OCI-M2 (cell line): ENCODE measurements around the gene AP3B1.
"Not testable (repeated sequence)": the region's sequence is repeated elsewhere in the genome, so short reads cannot be mapped to it uniquely, and the experiment has no call there.

Source experiments
- DNase-seq: peaks from one replicate; lab custom pipeline; 2025; ENCODE audit not compliant: unreplicated experiment; lab: John Stamatoyannopoulos, UW

Gene AP3B1

DNA sequence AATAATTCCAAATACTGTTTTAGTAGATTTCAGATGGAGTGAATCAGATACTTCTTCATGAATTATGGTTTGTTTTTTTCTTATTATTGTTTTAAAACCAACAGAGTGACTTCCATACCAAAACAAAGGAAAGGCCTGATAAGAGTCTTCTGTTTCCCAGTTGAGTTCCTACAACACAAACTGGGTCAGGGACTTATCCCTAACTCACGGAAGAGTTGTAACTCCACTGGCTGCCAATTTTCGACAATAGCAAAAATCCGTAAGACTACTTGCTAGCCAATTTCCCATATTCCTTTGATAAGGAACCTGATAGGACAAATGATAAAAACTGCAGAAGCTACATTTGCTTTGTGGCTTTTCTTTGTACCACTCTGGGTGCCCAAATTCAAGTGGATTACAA, 219.2 kb downstream of the AP3B1 start:
- no peak for DNase-seq

GRCh38 chr5:78070691-78071090, 223.8 kb downstream of the AP3B1 start:
- DNase-seq: not testable (repeated sequence)

DNA sequence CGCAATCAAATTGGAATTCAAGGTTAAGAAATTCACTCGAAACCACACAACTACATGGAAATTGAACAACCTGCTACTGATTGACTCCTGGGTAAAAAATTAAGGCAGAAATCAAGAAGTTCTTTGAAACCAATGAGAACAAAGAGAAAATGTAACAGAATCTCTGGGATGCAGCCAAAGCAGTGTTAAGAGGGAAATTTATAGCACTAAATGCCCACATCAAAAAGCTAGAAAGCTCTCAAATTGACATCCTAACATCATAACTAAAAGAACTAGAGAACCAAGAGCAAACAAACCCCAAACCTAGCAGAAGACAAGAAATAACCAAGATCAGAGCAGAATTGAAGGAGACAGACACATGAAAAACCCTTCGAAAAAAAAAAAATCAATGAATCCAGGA, 226.9 kb downstream of the AP3B1 start:
- not testable (repeated sequence) for DNase-seq

- DNase-seq: not testable (repeated sequence)
Observed at GRCh38 chr5:78066722-78067121, 227.8 kb downstream of the AP3B1 start.

DNA sequence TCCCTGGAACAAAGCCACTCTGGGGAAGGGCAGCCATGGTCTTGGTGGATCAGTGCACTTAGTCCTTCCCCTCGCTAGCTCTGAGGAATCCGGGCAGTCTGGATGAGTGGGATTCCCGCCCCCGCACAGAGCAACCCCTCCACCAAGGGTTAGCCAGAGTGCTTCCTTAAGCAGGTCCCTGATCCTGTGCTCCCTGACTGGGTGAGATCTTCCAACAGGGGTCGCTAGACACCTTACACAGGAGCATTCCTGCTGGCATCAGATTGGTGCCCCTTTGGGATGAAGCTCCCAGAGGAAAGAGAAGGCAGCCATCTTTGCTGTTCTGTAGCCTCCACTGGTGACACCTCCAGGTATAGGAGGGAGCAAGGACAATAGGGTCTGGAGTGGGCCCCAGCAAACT, 228.8 kb downstream of the AP3B1 start:
- DNase-seq: no peak

- DNase-seq: no peak
Observed at GRCh38 chr5:78064941-78065472, 229.5 kb downstream of the AP3B1 start.

GRCh38 chr5:78063495-78063894, 231.0 kb downstream of the AP3B1 start:
- DNase-seq: no peak

DNA sequence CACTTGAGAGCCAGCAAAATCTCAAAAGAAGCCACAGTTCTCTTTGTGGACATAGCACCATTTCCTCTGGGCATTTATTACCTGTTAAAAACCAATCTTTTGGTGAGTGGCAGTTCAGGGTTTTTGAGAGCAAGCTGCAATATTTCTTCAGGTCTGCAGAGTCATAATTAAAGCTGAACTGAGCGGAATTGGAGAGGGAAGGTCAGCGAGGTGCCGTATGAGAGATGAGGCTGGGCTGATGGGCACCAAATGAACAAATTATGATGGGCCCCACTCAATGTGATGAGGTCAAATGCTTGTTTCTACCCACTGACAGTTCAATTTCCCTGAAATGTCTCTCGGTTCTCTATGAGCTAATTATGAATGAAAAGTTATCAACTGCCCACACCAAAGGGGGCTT, 231.9 kb downstream of the AP3B1 start:
- no peak for DNase-seq

GRCh38 chr5:78060421-78060820, 234.1 kb downstream of the AP3B1 start:
- no peak for DNase-seq

DNA sequence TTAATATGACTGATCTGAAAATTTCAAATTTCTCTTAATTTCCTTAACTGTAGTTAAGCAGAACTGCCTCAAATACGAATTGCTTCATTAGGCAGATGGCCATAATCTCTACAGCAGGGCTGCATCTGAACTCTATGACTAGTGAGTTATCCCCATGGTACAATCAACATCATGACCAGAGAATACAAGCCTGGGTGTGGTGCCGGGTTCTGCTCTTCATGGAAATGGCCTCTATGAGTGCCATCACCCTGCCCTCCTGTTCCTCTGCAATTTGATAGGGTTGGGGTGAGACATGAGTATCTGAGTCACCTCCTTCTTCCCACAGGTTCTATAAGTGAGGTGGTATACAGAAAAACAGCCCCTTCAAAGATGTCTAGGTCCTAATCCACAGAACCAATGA, 235.9 kb downstream of the AP3B1 start:
- no peak for DNase-seq

DNA sequence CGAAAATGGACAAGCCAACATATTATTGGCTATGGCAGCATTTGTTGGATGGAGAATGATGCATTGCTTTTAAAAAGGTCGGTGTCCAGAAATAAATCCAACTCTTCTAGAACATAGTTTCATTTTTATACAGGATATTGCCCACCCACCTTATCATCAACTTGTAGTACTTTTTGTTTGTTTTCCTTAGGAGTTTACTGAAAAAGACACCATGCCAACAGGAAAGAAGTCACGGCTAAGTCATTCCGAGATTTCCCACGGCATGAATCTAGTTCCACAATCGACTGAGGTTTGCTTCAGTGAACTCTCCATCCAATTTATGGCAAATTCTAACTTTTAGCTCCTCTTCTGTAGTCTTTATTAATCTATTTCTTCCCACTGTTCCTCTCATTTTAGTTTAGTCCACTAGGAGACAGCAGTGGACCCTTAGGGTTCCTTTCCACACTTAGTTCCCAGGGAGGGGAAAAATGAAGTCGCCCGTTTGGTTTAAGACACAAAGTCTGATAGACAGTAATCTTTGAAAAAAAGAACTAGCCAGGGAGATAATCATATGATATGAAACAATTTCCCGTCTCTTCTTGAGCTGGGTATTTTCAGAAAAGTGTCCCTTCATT, 237.5 kb downstream of the AP3B1 start:
- DNase-seq: no peak

DNA sequence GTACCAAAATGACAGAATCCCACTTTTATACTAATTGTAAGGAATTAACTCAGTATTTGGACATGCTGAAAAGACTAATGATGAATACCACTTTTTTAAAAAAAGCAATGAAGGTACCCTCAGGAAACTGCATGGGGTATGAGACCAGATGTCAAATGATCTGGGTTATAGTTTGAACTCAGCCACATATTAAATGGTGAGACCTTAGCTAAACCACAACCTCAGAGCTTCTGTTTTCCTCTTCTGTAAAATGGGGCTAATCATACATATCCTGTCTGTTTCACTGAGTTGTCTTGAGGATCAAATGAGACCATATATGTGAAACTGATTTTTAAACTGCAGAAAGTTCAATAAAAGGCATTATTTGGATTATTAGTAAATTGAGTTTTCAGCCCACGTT, 238.4 kb downstream of the AP3B1 start:
- no peak for DNase-seq

DNA sequence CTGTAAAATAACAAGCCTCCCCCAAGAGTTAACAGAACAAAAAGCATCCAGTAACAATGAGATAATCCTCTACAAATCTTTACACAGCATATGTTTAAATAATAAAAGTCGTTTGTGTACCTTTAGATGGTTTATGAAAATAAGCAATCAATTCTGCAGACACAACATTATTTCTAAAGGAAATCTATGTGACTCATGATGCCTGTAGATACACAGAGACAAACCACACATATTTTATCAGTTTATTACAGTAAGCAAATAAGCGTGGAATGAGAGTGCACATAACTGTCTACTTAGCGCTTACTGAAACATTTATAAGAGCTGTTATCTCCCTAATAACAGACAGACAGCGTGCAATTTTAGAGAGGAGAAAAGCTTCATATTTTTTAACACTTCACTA, 243.6 kb downstream of the AP3B1 start:
- DNase-seq: no peak

- not testable (repeated sequence) for DNase-seq
Observed at GRCh38 chr5:78046823-78047222, 247.7 kb downstream of the AP3B1 start.

DNA sequence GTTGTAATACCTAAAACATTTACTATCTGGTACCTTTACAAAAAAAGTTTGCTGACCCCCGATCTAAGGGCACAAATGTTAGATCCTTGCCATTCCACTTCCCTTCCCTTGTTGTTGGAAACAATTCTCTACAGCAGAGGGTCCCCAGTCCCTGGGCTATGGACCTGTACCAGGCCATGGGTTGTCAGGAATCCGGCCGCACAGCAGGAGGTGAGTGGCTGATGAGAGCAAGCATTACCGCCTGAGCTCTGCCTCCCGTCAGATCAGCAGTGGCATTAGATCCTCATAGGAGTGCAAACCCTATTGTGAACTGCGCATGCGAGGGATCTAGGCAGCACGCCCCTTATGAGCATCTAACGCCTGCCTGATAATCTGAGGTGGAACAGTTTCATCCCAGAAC, 248.5 kb downstream of the AP3B1 start:
- DNase-seq: no peak

DNA sequence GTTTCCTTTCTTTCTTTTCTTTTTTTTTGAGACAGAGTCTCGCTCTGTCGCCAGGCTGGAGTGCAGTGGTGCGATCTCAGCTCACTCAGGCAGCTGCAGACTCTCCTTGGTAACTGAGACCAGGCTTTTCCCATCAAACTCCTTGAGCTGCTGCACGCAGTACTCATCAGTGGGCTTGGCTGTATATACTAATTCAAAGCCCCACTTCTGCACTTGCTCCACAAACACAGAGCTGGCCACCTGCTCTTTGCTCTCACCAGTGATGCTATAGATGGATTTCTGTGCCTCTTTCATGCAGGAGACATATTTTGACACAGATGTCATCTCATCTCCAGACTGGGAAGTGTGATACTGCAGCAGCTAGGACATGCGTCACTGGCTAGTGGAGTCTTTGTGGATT, 252.7 kb downstream of the AP3B1 start:
- no peak for DNase-seq

DNA sequence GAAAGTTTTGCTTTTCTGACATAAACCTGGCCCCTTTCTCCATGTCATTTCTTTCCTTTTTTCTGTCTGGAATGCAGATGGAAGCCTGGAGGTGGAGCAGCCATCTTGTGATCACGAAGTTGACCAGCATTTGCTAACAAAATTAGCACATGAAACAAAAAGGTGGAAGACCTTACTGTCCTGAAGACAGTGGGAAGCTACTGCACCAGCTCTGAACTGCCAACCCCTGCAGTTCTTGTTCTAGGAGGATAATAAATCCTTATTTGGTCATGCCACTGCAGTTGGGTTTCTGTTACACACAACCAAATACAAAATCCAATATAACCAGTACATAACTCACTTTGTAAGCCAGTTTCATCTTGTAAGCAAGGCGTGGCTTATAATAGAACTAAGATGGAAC, 269.0 kb downstream of the AP3B1 start:
- DNase-seq: no peak

DNA sequence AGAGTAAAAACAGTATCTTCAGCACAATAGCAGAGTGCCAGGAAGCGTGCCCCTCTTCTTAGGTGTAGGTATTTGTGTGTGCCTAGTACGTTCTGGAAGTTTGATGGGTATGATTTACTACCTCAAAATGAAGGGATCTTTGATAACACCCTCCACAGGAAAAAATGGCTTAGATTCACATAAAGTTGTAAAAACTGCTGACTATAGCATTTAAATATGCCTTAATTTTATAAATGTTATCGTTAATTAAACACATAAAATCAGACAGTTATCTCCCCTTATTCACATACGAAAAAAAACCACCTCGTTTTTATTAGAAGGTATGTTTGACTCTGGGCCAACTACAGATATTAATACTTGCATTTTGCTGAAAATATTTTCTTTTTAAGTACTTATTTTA, 274.8 kb downstream of the AP3B1 start:
- DNase-seq: no peak

GRCh38 chr5:78016863-78017529, 277.5 kb downstream of the AP3B1 start:
- no peak for DNase-seq

DNA sequence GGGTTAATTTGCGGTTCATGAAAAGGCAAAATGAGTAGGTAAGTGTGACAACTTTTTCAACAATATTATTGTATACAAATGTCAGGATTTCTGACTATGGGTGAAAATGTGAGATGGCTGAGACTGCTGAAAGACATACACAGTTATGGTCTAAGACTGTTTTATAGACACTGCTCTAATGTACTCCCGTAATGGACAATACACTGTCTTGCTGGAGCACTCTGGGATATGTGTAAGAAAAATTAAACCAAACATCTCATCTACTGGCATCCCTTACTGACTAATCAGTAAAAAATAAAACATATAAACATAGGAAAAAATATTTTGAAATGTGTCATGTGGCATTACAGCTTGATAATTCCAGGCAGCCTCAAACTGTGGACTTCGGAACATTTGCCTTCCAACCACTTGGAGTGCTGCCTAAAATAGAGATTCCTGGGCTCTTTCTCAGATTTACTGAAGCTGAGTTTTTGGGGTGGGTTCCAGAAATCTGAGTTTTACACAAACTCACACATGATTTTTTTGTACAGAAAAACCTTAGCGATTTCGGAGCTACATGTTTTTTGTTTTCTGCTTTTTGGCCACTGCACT, 284.5 kb downstream of the AP3B1 start:
- DNase-seq: no peak

DNA sequence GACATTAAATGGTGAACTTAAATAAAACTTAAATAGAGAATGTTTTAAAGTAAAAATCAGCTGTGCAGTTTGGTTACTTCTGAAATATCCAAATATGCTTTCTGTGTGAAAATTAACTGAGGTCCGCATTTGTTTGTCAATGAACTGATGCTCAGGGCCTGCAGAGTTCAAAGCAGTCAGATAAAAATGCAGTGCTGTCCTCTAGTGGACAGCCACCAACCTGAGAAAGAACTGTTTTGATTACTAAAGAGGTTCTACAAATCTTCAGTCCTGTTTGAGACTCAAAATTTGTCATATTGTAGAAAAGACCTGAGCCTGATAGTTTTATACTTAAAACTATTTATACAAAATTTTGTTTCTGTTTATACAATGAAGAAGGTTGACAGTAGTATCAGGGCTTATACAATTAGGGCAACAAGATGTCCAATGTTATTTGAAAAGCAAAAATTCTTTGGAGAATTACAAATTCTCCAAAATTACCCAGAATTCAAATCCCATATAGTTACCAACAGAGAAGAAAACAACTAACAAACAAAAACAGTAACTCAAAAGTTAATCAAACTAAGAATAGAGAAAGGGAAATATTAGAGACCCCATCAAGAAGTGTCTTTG, 286.0 kb downstream of the AP3B1 start:
- DNase-seq: no peak

- DNase-seq: no peak
Observed at GRCh38 chr5:78007233-78007632, 287.3 kb downstream of the AP3B1 start.
